HepG2 (cell line): ENCODE results near the gene RPS25. TPM values are rescaled to one million over a fixed set of nuclear protein-coding genes. Genes with fewer than 3 reads are reported as not detected.

Experiments
- ARID5B ChIP-seq: IDR thresholded peaks from 2 replicates; pipeline ENCODE4 v1.4.0; 2020; ENCODE audit warnings: mild to moderate bottlenecking, missing genetic modification reagents
- E2F1 ChIP-seq: sonication (generic); formaldehyde crosslinking; IDR thresholded peaks from 2 replicates; pipeline ENCODE4 v1.5.0; 2020; ENCODE audit warnings: missing genetic modification reagents
- FOXO1 ChIP-seq: sonication (generic); formaldehyde crosslinking; IDR thresholded peaks from 2 replicates; pipeline ENCODE4 v1.4.0; 2020; ENCODE audit warnings: missing genetic modification reagents
- FOXP4 ChIP-seq: sonication (generic); formaldehyde crosslinking; IDR thresholded peaks from 2 replicates; pipeline ENCODE4 v1.4.0; 2020; ENCODE audit warnings: missing genetic modification reagents
- GABPA ChIP-seq, 2 experiments: IDR thresholded peaks; 2 replicates each; pipeline ENCODE4 v1.6.1; 2011 to 2016; ENCODE audit warnings: low read depth in 2 of 2, low read length in 1 of 2, missing biosample characterization in 1 of 2, missing genetic modification characterization in 1 of 2
- HNRNPL ChIP-seq: fragments of 200-400 bp; formaldehyde crosslinking; IDR thresholded peaks from 2 replicates; pipeline ENCODE4 v1.6.1; 2017; ENCODE audit warnings: mild to moderate bottlenecking, low read depth, low read length
- IRF2 ChIP-seq: IDR thresholded peaks from 2 replicates; pipeline ENCODE4 v1.6.1; 2018; ENCODE audit warnings: missing genetic modification reagents, missing compliant biosample characterization
- PCBP1 ChIP-seq: fragments of 200-400 bp; formaldehyde crosslinking; IDR thresholded peaks from 2 replicates; pipeline ENCODE4 v1.6.1; 2017; ENCODE audit warnings: mild to moderate bottlenecking, low read depth, low read length, borderline replicate concordance
- RELA ChIP-seq: sonication (generic); formaldehyde crosslinking; IDR thresholded peaks from 2 replicates; pipeline ENCODE4 v1.4.0; 2020; ENCODE audit warnings: missing genetic modification reagents
- RORA ChIP-seq: sonication (generic); formaldehyde crosslinking; IDR thresholded peaks from 2 replicates; pipeline ENCODE4 v1.5.0; 2020; ENCODE audit warnings: mild to moderate bottlenecking, missing genetic modification reagents, moderate library complexity
- SP4 ChIP-seq: sonication (generic); formaldehyde crosslinking; IDR thresholded peaks from 2 replicates; pipeline ENCODE4 v1.8.1; 2023; ENCODE audit warnings: mild to moderate bottlenecking, missing genetic modification reagents
- XRCC5 ChIP-seq: fragments of 200-400 bp; formaldehyde crosslinking; optimal IDR thresholded peaks from 2 replicates; pipeline ENCODE3; 2017; ENCODE audit warnings: mild to moderate bottlenecking, low read length
- ZNF101 ChIP-seq: sonication (generic); formaldehyde crosslinking; IDR thresholded peaks from 2 replicates; pipeline ENCODE4 v1.4.0; 2020; ENCODE audit warnings: mild to moderate bottlenecking, low read depth, missing genetic modification reagents, borderline replicate concordance
- ZNF18 ChIP-seq: sonication (generic); formaldehyde crosslinking; IDR thresholded peaks from 2 replicates; pipeline ENCODE4 v1.8.0; 2022; ENCODE audit warnings: mild to moderate bottlenecking, missing genetic modification reagents; ENCODE audit not compliant: insufficient replicate concordance
- ZNF263 ChIP-seq: sonication (generic); formaldehyde crosslinking; IDR thresholded peaks from 2 replicates; pipeline ENCODE4 v1.4.0; 2020; ENCODE audit warnings: missing genetic modification reagents
- ZNF576 ChIP-seq: sonication (generic); formaldehyde crosslinking; IDR thresholded peaks from 2 replicates; pipeline ENCODE4 v1.4.0; 2020; ENCODE audit warnings: mild to moderate bottlenecking, missing genetic modification reagents
- ZNF770 ChIP-seq: sonication (generic); formaldehyde crosslinking; IDR thresholded peaks from 2 replicates; pipeline ENCODE4 v1.5.0; 2020; ENCODE audit warnings: mild to moderate bottlenecking, missing genetic modification reagents
- polyA plus RNA-seq, 8 experiments: library from polyadenylated mRNA; depleted of rRNA in 3 of 8; stranded (reverse) in 7 of 8; unstranded in 1 of 8; fragments of >200 nt; fragmentation: Illumina TruSeq in 4 of 8; extraction: Trizol in 4 of 8; gene quantifications; 2 replicates each; pipeline versions ENCODE4 v1.2.1 to v1.2.3, GENCODE V29; 2011 to 2016; ENCODE audit warnings: low read depth in 4 of 8, missing spikeins in 1 of 8, mixed read lengths in 1 of 8; ENCODE audit not compliant: insufficient read depth in 1 of 8
- total RNA-seq, 5 experiments: library from RNA; depleted of rRNA; stranded (reverse); fragments of >200 nt; fragmentation: Illumina TruSeq; extraction: Trizol; gene quantifications; 2 replicates each; pipeline ENCODE4 v1.2.3, GENCODE V29; 2016; ENCODE audit warnings: low read depth in 1 of 5

RPS25 gene
- total and polyA plus RNA-seq, 2 of the 13 experiments (the other 11 are each of a cell fraction or from before 2014, with no cell fraction given), result 839 to 1,415 TPM

GRCh38 chr11:119030329-119031047 is 12.3 kb upstream of the RPS25 start, which contains the start of gene SLC37A4 (continued):
- TF ChIP-seq ZNF18 (CRISPR knock-in tag) (peak; percentile 79), ZNF101 (0 out of 2 replicates have a peak, but pooled peaks have one; percentile 22), FOXP4 (CRISPR knock-in tag) (peak; percentile 71), ZNF576 (CRISPR knock-in tag) (no peak), XRCC5 (peak; percentile 94), PCBP1 (peak; percentile 64; the same call in 1 of the 2 replicates), SP4 (CRISPR knock-in tag) (peak; percentile 82), IRF2 (CRISPR knock-in tag) (peak; percentile 90; the same call in 1 of the 2 replicates), FOXO1 (no peak; the same call in 1 of the 2 replicates), HNRNPL (peak; percentile 11; the same call in 1 of the 2 replicates), ZNF770 (CRISPR knock-in tag) (no peak), E2F1 (no peak; the same call in 1 of the 2 replicates), GABPA (IDR thresholded peaks at IDR 0.05; ENCODE audit: low read depth, low read length) (no peak), GABPA (CRISPR knock-in tag; IDR thresholded peaks at IDR 0.05; ENCODE audit: low read depth) (peak; percentile 69; the same call in 1 of the 2 replicates), RELA (CRISPR knock-in tag) (peak; percentile 92), ZNF263 (peak; percentile 26; the same call in 1 of the 2 replicates), RORA (CRISPR knock-in tag) (no peak), ARID5B (CRISPR knock-in tag) (peak; percentile 66)
